IgD-negative memory B cell (primary cell): Measurements from ENCODE around the gene KRTAP4-5. TPM values are rescaled to one million over a fixed set of nuclear protein-coding genes. Genes with fewer than 3 reads are reported as not detected.
"Not testable (repeated sequence)": the region's sequence is repeated elsewhere in the genome, so short reads cannot be mapped to it uniquely, and the experiment has no call there.

ENCODE experiments used
- H3K27ac Mint-ChIP-seq, 3 donors: one replicate each; pipeline ENCODE4 v1.8.0; 2020 to 2022; ENCODE audit warnings: mild to moderate bottlenecking in 3 of 3, mixed read lengths in 3 of 3, moderate library complexity in 1 of 3
- H3K27me3 Mint-ChIP-seq: one replicate; pipeline ENCODE4 v1.8.0; 2021; ENCODE audit warnings: mixed read lengths
- H3K36me3 Mint-ChIP-seq: one replicate; pipeline ENCODE4 v1.8.0; 2020; ENCODE audit warnings: mild to moderate bottlenecking, mixed read lengths
- H3K4me1 Mint-ChIP-seq, 3 donors: one replicate each; pipeline ENCODE4 v1.8.0; 2020 to 2022; ENCODE audit warnings: mixed read lengths in 3 of 3, mild to moderate bottlenecking in 1 of 3
- H3K4me3 Mint-ChIP-seq, 4 donors: one replicate each; pipeline ENCODE4 v1.8.0; 2020 to 2022; ENCODE audit warnings: mild to moderate bottlenecking in 4 of 4, mixed read lengths in 4 of 4, moderate library complexity in 3 of 4
- H3K9me3 Mint-ChIP-seq, 3 donors: one replicate each; pipeline ENCODE4 v1.8.0; 2020 to 2021; ENCODE audit warnings: mixed read lengths in 3 of 3, mild to moderate bottlenecking in 1 of 3
- polyA plus RNA-seq: library from polyadenylated mRNA; unstranded; fragments of 300-500 nt; fragmentation: Illumina TruSeq; gene quantifications from one replicate; pipeline ENCODE4 v1.2.3, GENCODE V29; 2021

Gene KRTAP4-5
- polyA plus RNA-seq, 1 donor from 2014 or later, result not detected

GRCh38 chr17:41163828-41164227 is 14.2 kb upstream of the KRTAP4-5 start:
- H3K4me1 Mint-ChIP-seq, result peaks cover 0 to 1% (median 0%) of the 10 kb centered on the region in 3 donors
- H3K9me3 Mint-ChIP-seq, result no peaks in the 10 kb centered on the region
- no peak overlapping the region for H3K4me3 Mint-ChIP-seq
- H3K27me3 Mint-ChIP-seq, result peaks cover 10% of the 10 kb centered on the region
- no peaks in the 10 kb centered on the region for H3K36me3 Mint-ChIP-seq
- no peak overlapping the region for H3K27ac Mint-ChIP-seq

- H3K9me3 Mint-ChIP-seq, result peaks cover 0 to 3% (median 0%) of the 10 kb centered on the region in 3 donors
- no peaks in the 10 kb centered on the region for H3K36me3 Mint-ChIP-seq
- H3K27me3 Mint-ChIP-seq, result peaks cover 11% of the 10 kb centered on the region
- H3K4me3 Mint-ChIP-seq, result no peak within 1 kb of the TSS
- H3K27ac Mint-ChIP-seq, result no peak within 1 kb of the TSS
- peaks cover 0 to 1% (median 0%) of the 10 kb centered on the region in 3 donors for H3K4me1 Mint-ChIP-seq
Measured at GRCh38 chr17:41160648-41161047, 11.0 kb upstream of the KRTAP4-5 start, which contains the start of gene KRTAP4-4. Gene KRTAP4-4, minus strand, starts transcription at chr17:41160748. Its CDS starts 57 bp downstream, at chr17:41160691.

- H3K4me1 Mint-ChIP-seq, H3K36me3 Mint-ChIP-seq, H3K4me3 Mint-ChIP-seq, H3K9me3 Mint-ChIP-seq, H3K27ac Mint-ChIP-seq: not testable (repeated sequence)
- H3K27me3 Mint-ChIP-seq, result peaks cover 13% of the 10 kb centered on the region
Measured at GRCh38 chr17:41160190-41160589, 10.6 kb upstream of the KRTAP4-5 start.

GRCh38 chr17:41153856-41154255 is 4.2 kb upstream of the KRTAP4-5 start:
- H3K4me3 Mint-ChIP-seq, result no peak overlapping the region

GRCh38 chr17:41151525-41151924 is 1.9 kb upstream of the KRTAP4-5 start:
- Mint-ChIP-seq H3K27ac (no peak overlapping the region), H3K36me3 (no peaks in the 10 kb centered on the region), H3K4me3 (no peak overlapping the region), H3K4me1 (peaks cover 0 to 3% (median 0%) of the 10 kb centered on the region in 3 donors), H3K9me3 (peaks cover 0 to 2% (median 1%) of the 10 kb centered on the region in 3 donors), H3K27me3 (peaks cover 12% of the 10 kb centered on the region)

More at GRCh38 chr17:41153856-41154255, 4.2 kb upstream of the KRTAP4-5 start:
- peaks cover 14% of the 10 kb centered on the region for H3K27me3 Mint-ChIP-seq
- no peak overlapping the region for H3K27ac Mint-ChIP-seq
- H3K4me1 Mint-ChIP-seq, result peaks cover 0 to 3% (median 0%) of the 10 kb centered on the region in 3 donors
- peaks cover 0 to 3% (median 0%) of the 10 kb centered on the region in 3 donors for H3K9me3 Mint-ChIP-seq
- H3K36me3 Mint-ChIP-seq, result no peaks in the 10 kb centered on the region

- H3K36me3 Mint-ChIP-seq, result no peaks in the 10 kb centered on the region
- H3K4me3 Mint-ChIP-seq, result no peak overlapping the region
- no peak overlapping the region for H3K27ac Mint-ChIP-seq
Measured at GRCh38 chr17:41150026-41150425, 401 bp upstream of the KRTAP4-5 start.

GRCh38 chr17:41148971-41149651 is 514 bp downstream of the KRTAP4-5 start:
- H3K36me3 Mint-ChIP-seq, H3K4me1 Mint-ChIP-seq, H3K27me3 Mint-ChIP-seq, H3K4me3 Mint-ChIP-seq, H3K27ac Mint-ChIP-seq, H3K9me3 Mint-ChIP-seq: not testable (repeated sequence)

More at GRCh38 chr17:41150026-41150425, 401 bp upstream of the KRTAP4-5 start:
- Mint-ChIP-seq H3K27me3 (peaks cover 10% of the 10 kb centered on the region), H3K9me3 (peaks cover 0 to 1% (median 0%) of the 10 kb centered on the region in 3 donors), H3K4me1 (peaks cover 0 to 3% (median 0%) of the 10 kb centered on the region in 3 donors)

- Mint-ChIP-seq H3K36me3 (no peaks in the 10 kb centered on the region), H3K4me1 (peaks cover 0 to 5% (median 3%) of the 10 kb centered on the region in 3 donors), H3K4me3 (no peak overlapping the region), H3K27me3 (peaks cover 3% of the 10 kb centered on the region), H3K9me3 (peaks cover 3 to 14% (median 5%) of the 10 kb centered on the region in 3 donors), H3K27ac (no peak overlapping the region)
Measured at GRCh38 chr17:41147531-41148204, 2.0 kb downstream of the KRTAP4-5 start.

- Mint-ChIP-seq H3K36me3 (no peaks in the 10 kb centered on the region), H3K4me1 (peaks cover 0 to 8% (median 4%) of the 10 kb centered on the region in 3 donors), H3K4me3 (no peak overlapping the region), H3K27ac (no peak overlapping the region), H3K27me3 (peaks cover 5% of the 10 kb centered on the region), H3K9me3 (peaks cover 5 to 24% (median 7%) of the 10 kb centered on the region in 3 donors)
Measured at GRCh38 chr17:41145261-41145660, 4.4 kb downstream of the KRTAP4-5 start.

GRCh38 chr17:41144846-41145245 is 4.8 kb downstream of the KRTAP4-5 start:
- no peak overlapping the region for H3K4me3 Mint-ChIP-seq
- peaks cover 5 to 24% (median 7%) of the 10 kb centered on the region in 3 donors for H3K9me3 Mint-ChIP-seq
- H3K4me1 Mint-ChIP-seq, result peaks cover 0 to 8% (median 4%) of the 10 kb centered on the region in 3 donors
- H3K36me3 Mint-ChIP-seq, result no peaks in the 10 kb centered on the region
- H3K27ac Mint-ChIP-seq, result no peak overlapping the region
- peaks cover 5% of the 10 kb centered on the region for H3K27me3 Mint-ChIP-seq

GRCh38 chr17:41141361-41141760 is 8.3 kb downstream of the KRTAP4-5 start:
- Mint-ChIP-seq H3K36me3 (no peaks in the 10 kb centered on the region), H3K27me3 (peaks cover 3% of the 10 kb centered on the region), H3K4me1 (peaks cover 1 to 7% (median 4%) of the 10 kb centered on the region in 3 donors), H3K9me3 (peaks cover 11 to 32% (median 11%) of the 10 kb centered on the region in 3 donors), H3K4me3 (no peak overlapping the region), H3K27ac (no peak overlapping the region)

- Mint-ChIP-seq H3K27ac (no peak within 1 kb of the TSS), H3K36me3 (no peaks in the 10 kb centered on the region)
Measured at GRCh38 chr17:41140360-41141131, 9.1 kb downstream of the KRTAP4-5 start, which contains the start of gene KRTAP4-6. Gene KRTAP4-6, minus strand, starts transcription at chr17:41140544. Its CDS starts 57 bp downstream, at chr17:41140487.

GRCh38 chr17:41139865-41140264 is 9.8 kb downstream of the KRTAP4-5 start:
- H3K4me3 Mint-ChIP-seq, result peak overlapping the region in 1 of 4 donors; percentile 1
- H3K27ac Mint-ChIP-seq, H3K27me3 Mint-ChIP-seq, H3K36me3 Mint-ChIP-seq, H3K4me1 Mint-ChIP-seq: not testable (repeated sequence)
- H3K9me3 Mint-ChIP-seq, result peaks cover 11 to 32% (median 11%) of the 10 kb centered on the region in 3 donors

More at GRCh38 chr17:41140360-41141131, 9.1 kb downstream of the KRTAP4-5 start, which contains the start of gene KRTAP4-6:
- H3K27me3 Mint-ChIP-seq, result peaks cover 3% of the 10 kb centered on the region
- H3K9me3 Mint-ChIP-seq, result peaks cover 11 to 32% (median 11%) of the 10 kb centered on the region in 3 donors
- H3K4me1 Mint-ChIP-seq, result peaks cover 1 to 7% (median 4%) of the 10 kb centered on the region in 3 donors
- H3K4me3 Mint-ChIP-seq, result peak within 1 kb of the TSS in 1 of 4 donors; percentile 1

GRCh38 chr17:41133880-41134735 is 15.5 kb downstream of the KRTAP4-5 start:
- Mint-ChIP-seq H3K27ac (peak overlapping the region in 1 of 3 donors; percentile 57), H3K4me1 (peaks cover 0 to 26% (median 22%) of the 10 kb centered on the region in 3 donors), H3K27me3 (no peaks in the 10 kb centered on the region), H3K4me3 (no peak overlapping the region), H3K9me3 (peaks cover 5 to 8% (median 5%) of the 10 kb centered on the region in 3 donors), H3K36me3 (no peaks in the 10 kb centered on the region)
